AG09319 (cell line): ENCODE measurements around the gene SHANK3.

Source experiments
- DNase-seq: peaks from one replicate; pipeline ENCODE4 v3.0.0-alpha.2; 2010; ENCODE audit warnings: low read depth; ENCODE audit errors: extremely low read depth
- CTCF ChIP-seq: IDR thresholded peaks from 2 replicates; pipeline ENCODE4 v1.5.1; 2011; ENCODE audit warnings: low read depth, mild to moderate bottlenecking, inconsistent platforms, low read length, moderate library complexity

SHANK3 gene

GRCh38 chr22:50677493-50678217 is 5.0 kb downstream of the SHANK3 start:
- TF ChIP-seq CTCF: no peak
- no peak for DNase-seq

- TF ChIP-seq CTCF: no peak
- no peak for DNase-seq
Observed at GRCh38 chr22:50678218-50678650, 5.6 kb downstream of the SHANK3 start.

GRCh38 chr22:50678651-50679521 is 6.3 kb downstream of the SHANK3 start:
- no peak for TF ChIP-seq CTCF
- DNase-seq: no peak

- TF ChIP-seq CTCF: no peak
- DNase-seq: no peak
Observed at GRCh38 chr22:50683086-50683993, 10.7 kb downstream of the SHANK3 start.

GRCh38 chr22:50683994-50684371 is 11.4 kb downstream of the SHANK3 start:
- TF ChIP-seq CTCF: no peak
- no peak for DNase-seq

GRCh38 chr22:50684501-50684900 is 11.9 kb downstream of the SHANK3 start:
- DNase-seq: no peak
- no peak for TF ChIP-seq CTCF
